ENCODE measurements around the gene RUSF1. TPM values are rescaled to one million over a fixed set of nuclear protein-coding genes. Genes with fewer than 3 reads are reported as not detected.

RUSF1 gene
- total and polyA plus RNA-seq, 4 donors: 21.8 to 73.1 (median 49.5) TPM

- Histone ChIP-seq H3K9ac (ENCODE audit: low read depth in 1 of 2, low read length in 2 of 2) (no peak overlapping the region), H3K4me3 (ENCODE audit: low read depth in 1 of 3, low read length in 3 of 3) (no peak overlapping the region), H3K27me3 (ENCODE audit: control insufficient read depth in 4 of 4, insufficient read depth in 4 of 4, low read length in 3 of 4) (no peaks in the 10 kb centered on the region), H3K27ac (ENCODE audit: low read depth in 1 of 2, low read length in 2 of 2) (no peak overlapping the region), H3K4me1 (ENCODE audit: control insufficient read depth in 4 of 4, insufficient read depth in 4 of 4, low read length in 3 of 4) (peaks cover 3 to 17% (median 11%) of the 10 kb centered on the region in 4 donors), H3K36me3 (ENCODE audit: control insufficient read depth in 4 of 4, insufficient read depth in 3 of 4, low read depth in 1 of 4, low read length in 3 of 4) (peaks cover 0 to 6% (median 0%) of the 10 kb centered on the region in 4 donors), H3K9me3 (ENCODE audit: control insufficient read depth in 4 of 4, low read length in 3 of 4) (no peaks in the 10 kb centered on the region)
- no peak for TF ChIP-seq RAD21 (IDR thresholded peaks at IDR 0.05)
- no peak for TF ChIP-seq ATF3 (IDR thresholded peaks at IDR 0.05)
- no peak for TF ChIP-seq HNF4A (conservative IDR thresholded peaks at IDR 0.05)
- TF ChIP-seq SP1 (IDR thresholded peaks at IDR 0.05): no peak
- TF ChIP-seq ZBTB33 (IDR thresholded peaks at IDR 0.05): no peak
- no peak for TF ChIP-seq YY1 (IDR thresholded peaks at IDR 0.05)
- TF ChIP-seq CTCF (IDR thresholded peaks at IDR 0.05; ENCODE audit: low read depth, low read length, missing input control): no peak
- no peak for TF ChIP-seq FOXA2 (IDR thresholded peaks at IDR 0.05)
- TF ChIP-seq GABPA (IDR thresholded peaks at IDR 0.05 in 1 of 2, conservative IDR thresholded peaks at IDR 0.05 in 1 of 2): no peak
- TF ChIP-seq EGR1 (IDR thresholded peaks at IDR 0.05; ENCODE audit: low read depth in 2 of 2): no peak
- WGBS: 95% methylated on average over 17 of the region's 17 CpGs
- no peak for DNase-seq (ENCODE audit: low spot score)
Measured at GRCh38 chr16:31485571-31485970, 22.6 kb downstream of the RUSF1 start.

GRCh38 chr16:31484491-31485171, 23.6 kb downstream of the RUSF1 start:
- no peak for DNase-seq (ENCODE audit: low spot score)
- no peak for TF ChIP-seq HNF4G (IDR thresholded peaks at IDR 0.05)
- no peak for TF ChIP-seq ZBTB33 (IDR thresholded peaks at IDR 0.05)
- TF ChIP-seq GABPA (IDR thresholded peaks at IDR 0.05 in 1 of 2, conservative IDR thresholded peaks at IDR 0.05 in 1 of 2): no peak
- no peak for TF ChIP-seq SP1 (IDR thresholded peaks at IDR 0.05)
- no peak for TF ChIP-seq EGR1 (IDR thresholded peaks at IDR 0.05; ENCODE audit: low read depth in 2 of 2)
- no peak for TF ChIP-seq MAX (IDR thresholded peaks at IDR 0.05)
- no peak for TF ChIP-seq JUND (IDR thresholded peaks at IDR 0.05)
- no peak for TF ChIP-seq ATF3 (IDR thresholded peaks at IDR 0.05)
- TF ChIP-seq CTCF (IDR thresholded peaks at IDR 0.05; ENCODE audit: low read depth, low read length, missing input control): no peak
- no peak for TF ChIP-seq RAD21 (IDR thresholded peaks at IDR 0.05)
- TF ChIP-seq TAF1 (conservative IDR thresholded peaks at IDR 0.05): no peak
- TF ChIP-seq REST (IDR thresholded peaks at IDR 0.05): no peak
- no peak for TF ChIP-seq HNF4A (conservative IDR thresholded peaks at IDR 0.05)
- TF ChIP-seq FOXA2 (IDR thresholded peaks at IDR 0.05): no peak
- TF ChIP-seq FOXA1 (IDR thresholded peaks at IDR 0.05): no peak
- no peak for TF ChIP-seq RXRA (IDR thresholded peaks at IDR 0.05)
- no peak overlapping the region for H3K4me3 ChIP-seq (ENCODE audit: low read depth in 1 of 3, low read length in 3 of 3)
- no peaks in the 10 kb centered on the region for H3K36me3 ChIP-seq (ENCODE audit: control insufficient read depth in 4 of 4, insufficient read depth in 3 of 4, low read depth in 1 of 4, low read length in 3 of 4)
- no peaks in the 10 kb centered on the region for H3K27me3 ChIP-seq (ENCODE audit: control insufficient read depth in 4 of 4, insufficient read depth in 4 of 4, low read length in 3 of 4)
- H3K4me1 ChIP-seq (ENCODE audit: control insufficient read depth in 4 of 4, insufficient read depth in 4 of 4, low read length in 3 of 4): peaks cover 3 to 17% (median 11%) of the 10 kb centered on the region in 4 donors
- WGBS: 67% methylated on average over 14 of the region's 14 CpGs
- H3K27ac ChIP-seq (ENCODE audit: low read depth in 1 of 2, low read length in 2 of 2): no peak overlapping the region
- no peaks in the 10 kb centered on the region for H3K9me3 ChIP-seq (ENCODE audit: control insufficient read depth in 4 of 4, low read length in 3 of 4)
- no peak overlapping the region for H3K9ac ChIP-seq (ENCODE audit: low read depth in 1 of 2, low read length in 2 of 2)

All from liver (tissue), 9 donors.